ENCODE results near the gene INO80. TPM values are rescaled to one million over a fixed set of nuclear protein-coding genes. Genes with fewer than 3 reads are reported as not detected.

INO80 gene
- total and polyA plus RNA-seq, 2 donors, result 7.6 to 12.9 TPM

- WGBS, result 12% methylated on average over 15 of the region's 15 CpGs
- Histone ChIP-seq H3K4me3 (ENCODE audit: low read length in 2 of 2) (no peak overlapping the region), H3K9me3 (ENCODE audit: control insufficient read depth in 2 of 2, insufficient read depth in 1 of 2, low read length in 1 of 2) (no peaks in the 10 kb centered on the region), H3K27me3 (ENCODE audit: control insufficient read depth in 2 of 2, insufficient read depth in 1 of 2, low read length in 1 of 2) (peaks cover 0 to 17% of the 10 kb centered on the region in 2 donors), H3K27ac (ENCODE audit: low read depth in 1 of 2, low read length in 1 of 2) (peak overlapping the region; percentile 50 to 56), H3K4me1 (ENCODE audit: control insufficient read depth in 2 of 2, insufficient read depth in 2 of 2, low read length in 2 of 2) (peaks cover 14 to 46% of the 10 kb centered on the region in 2 donors), H3K36me3 (ENCODE audit: control insufficient read depth in 2 of 2, insufficient read depth in 2 of 2, low read length in 1 of 2) (no peaks in the 10 kb centered on the region)
- DNase-seq (ENCODE audit: low read depth in 6 of 9, low spot score in 9 of 9), result peak in 2 of 9 donors; percentile 28 to 34
Observed at GRCh38 chr15:40940296-40940801, 175.7 kb downstream of the INO80 start.

DNA sequence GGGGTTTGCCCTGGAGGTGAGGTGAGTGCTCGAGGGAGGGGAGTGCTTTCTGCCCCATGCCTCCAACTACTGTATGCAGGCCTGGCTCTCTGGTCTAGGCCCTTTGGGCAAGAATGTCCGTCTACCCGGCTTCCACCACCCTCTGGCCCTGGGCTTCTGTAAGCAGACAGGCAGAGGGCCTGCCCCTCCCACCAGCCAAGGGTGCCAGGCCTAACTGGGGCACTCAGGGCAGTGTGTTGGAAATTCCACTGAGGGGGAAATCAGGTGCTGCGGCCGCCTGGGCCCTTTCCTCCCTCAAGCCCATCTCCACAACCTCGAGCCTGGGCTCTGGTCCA, 177.6 kb downstream of the INO80 start:
- H3K27ac ChIP-seq (ENCODE audit: low read depth in 1 of 2, low read length in 1 of 2), result no peak overlapping the region
- peaks cover 16 to 47% of the 10 kb centered on the region in 2 donors for H3K4me1 ChIP-seq (ENCODE audit: control insufficient read depth in 2 of 2, insufficient read depth in 2 of 2, low read length in 2 of 2)
- DNase-seq (ENCODE audit: low read depth in 6 of 9, low spot score in 9 of 9), result no peak
- 94% methylated on average over 6 of the region's 6 CpGs for WGBS
- peaks cover 0 to 17% of the 10 kb centered on the region in 2 donors for H3K27me3 ChIP-seq (ENCODE audit: control insufficient read depth in 2 of 2, insufficient read depth in 1 of 2, low read length in 1 of 2)
- no peaks in the 10 kb centered on the region for H3K9me3 ChIP-seq (ENCODE audit: control insufficient read depth in 2 of 2, insufficient read depth in 1 of 2, low read length in 1 of 2)
- no peak overlapping the region for H3K4me3 ChIP-seq (ENCODE audit: low read length in 2 of 2)
- H3K36me3 ChIP-seq (ENCODE audit: control insufficient read depth in 2 of 2, insufficient read depth in 2 of 2, low read length in 1 of 2), result no peaks in the 10 kb centered on the region

DNA sequence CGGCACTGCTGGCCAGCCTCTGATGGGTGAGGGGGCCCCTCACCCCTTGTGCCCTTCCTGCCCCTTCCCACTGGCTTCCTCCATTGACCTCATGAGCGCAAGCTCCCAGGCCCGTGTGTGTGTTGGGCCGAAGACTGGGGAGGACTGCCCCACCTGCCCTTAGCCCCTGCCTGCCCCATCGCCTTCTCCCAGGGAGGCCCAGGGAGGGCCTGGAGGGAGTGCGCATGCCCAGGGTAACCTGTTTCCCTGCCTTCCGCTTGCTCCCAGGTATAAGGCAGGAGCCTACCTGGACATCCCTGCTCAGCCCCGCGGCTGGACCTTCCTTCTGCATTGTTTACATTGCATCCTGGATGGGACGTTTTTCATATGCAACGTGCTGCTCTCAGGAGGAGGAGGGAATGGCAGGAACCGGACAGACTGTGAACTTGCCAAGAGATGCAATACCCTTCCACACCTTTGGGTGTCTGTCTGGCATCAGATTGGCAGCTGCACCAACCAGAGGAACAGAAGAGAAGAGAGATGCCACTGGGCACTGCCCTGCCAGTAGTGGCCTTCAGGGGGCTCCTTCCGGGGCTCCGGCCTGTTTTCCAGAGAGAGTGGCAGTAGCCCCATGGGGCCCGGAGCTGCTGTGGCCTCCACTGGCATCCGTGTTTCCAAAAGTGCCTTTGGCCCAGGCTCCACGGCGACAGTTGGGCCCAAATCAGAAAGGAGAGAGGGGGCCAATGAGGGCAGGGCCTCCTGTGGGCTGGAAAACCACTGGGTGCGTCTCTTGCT, 178.1 kb downstream of the INO80 start:
- 91% methylated on average over 19 of the region's 19 CpGs for WGBS
- H3K4me3 ChIP-seq (ENCODE audit: low read length in 2 of 2), result no peak overlapping the region
- peaks cover 0 to 17% of the 10 kb centered on the region in 2 donors for H3K27me3 ChIP-seq (ENCODE audit: control insufficient read depth in 2 of 2, insufficient read depth in 1 of 2, low read length in 1 of 2)
- H3K27ac ChIP-seq (ENCODE audit: low read depth in 1 of 2, low read length in 1 of 2), result no peak overlapping the region
- H3K36me3 ChIP-seq (ENCODE audit: control insufficient read depth in 2 of 2, insufficient read depth in 2 of 2, low read length in 1 of 2), result no peaks in the 10 kb centered on the region
- peaks cover 0 to 1% of the 10 kb centered on the region in 2 donors for H3K9me3 ChIP-seq (ENCODE audit: control insufficient read depth in 2 of 2, insufficient read depth in 1 of 2, low read length in 1 of 2)
- DNase-seq (ENCODE audit: low read depth in 6 of 9, low spot score in 9 of 9), result no peak
- H3K4me1 ChIP-seq (ENCODE audit: control insufficient read depth in 2 of 2, insufficient read depth in 2 of 2, low read length in 2 of 2), result peaks cover 17 to 47% of the 10 kb centered on the region in 2 donors

- Histone ChIP-seq H3K36me3 (ENCODE audit: control insufficient read depth in 2 of 2, insufficient read depth in 2 of 2, low read length in 1 of 2) (no peaks in the 10 kb centered on the region), H3K4me3 (ENCODE audit: low read length in 2 of 2) (no peak overlapping the region), H3K4me1 (ENCODE audit: control insufficient read depth in 2 of 2, insufficient read depth in 2 of 2, low read length in 2 of 2) (peaks cover 20 to 47% of the 10 kb centered on the region in 2 donors), H3K27ac (ENCODE audit: low read depth in 1 of 2, low read length in 1 of 2) (no peak overlapping the region), H3K27me3 (ENCODE audit: control insufficient read depth in 2 of 2, insufficient read depth in 1 of 2, low read length in 1 of 2) (peaks cover 3 to 14% of the 10 kb centered on the region in 2 donors), H3K9me3 (ENCODE audit: control insufficient read depth in 2 of 2, insufficient read depth in 1 of 2, low read length in 1 of 2) (peaks cover 0 to 4% of the 10 kb centered on the region in 2 donors)
- DNase-seq (ENCODE audit: low read depth in 6 of 9, low spot score in 9 of 9), result no peak
- WGBS, result 95% methylated on average over 15 of the region's 15 CpGs
Observed at GRCh38 chr15:40936709-40937666, 179.1 kb downstream of the INO80 start.

DNA sequence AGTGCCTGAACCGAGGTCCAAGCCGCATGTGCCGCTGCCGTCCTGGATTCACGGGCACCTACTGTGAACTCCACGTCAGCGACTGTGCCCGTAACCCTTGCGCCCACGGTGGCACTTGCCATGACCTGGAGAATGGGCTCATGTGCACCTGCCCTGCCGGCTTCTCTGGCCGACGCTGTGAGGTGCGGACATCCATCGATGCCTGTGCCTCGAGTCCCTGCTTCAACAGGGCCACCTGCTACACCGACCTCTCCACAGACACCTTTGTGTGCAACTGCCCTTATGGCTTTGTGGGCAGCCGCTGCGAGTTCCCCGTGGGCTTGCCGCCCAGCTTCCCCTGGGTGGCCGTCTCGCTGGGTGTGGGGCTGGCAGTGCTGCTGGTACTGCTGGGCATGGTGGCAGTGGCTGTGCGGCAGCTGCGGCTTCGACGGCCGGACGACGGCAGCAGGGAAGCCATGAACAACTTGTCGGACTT, 179.8 kb downstream of the INO80 start:
- peaks cover 0 to 4% of the 10 kb centered on the region in 2 donors for H3K9me3 ChIP-seq (ENCODE audit: control insufficient read depth in 2 of 2, insufficient read depth in 1 of 2, low read length in 1 of 2)
- H3K27ac ChIP-seq (ENCODE audit: low read depth in 1 of 2, low read length in 1 of 2), result no peak overlapping the region
- peaks cover 5 to 19% of the 10 kb centered on the region in 2 donors for H3K27me3 ChIP-seq (ENCODE audit: control insufficient read depth in 2 of 2, insufficient read depth in 1 of 2, low read length in 1 of 2)
- no peak overlapping the region for H3K4me3 ChIP-seq (ENCODE audit: low read length in 2 of 2)
- peaks cover 19 to 51% of the 10 kb centered on the region in 2 donors for H3K4me1 ChIP-seq (ENCODE audit: control insufficient read depth in 2 of 2, insufficient read depth in 2 of 2, low read length in 2 of 2)
- WGBS, result 96% methylated on average over 31 of the region's 31 CpGs
- DNase-seq (ENCODE audit: low read depth in 6 of 9, low spot score in 9 of 9), result no peak
- no peaks in the 10 kb centered on the region for H3K36me3 ChIP-seq (ENCODE audit: control insufficient read depth in 2 of 2, insufficient read depth in 2 of 2, low read length in 1 of 2)

- peaks cover 0 to 4% of the 10 kb centered on the region in 2 donors for H3K9me3 ChIP-seq (ENCODE audit: control insufficient read depth in 2 of 2, insufficient read depth in 1 of 2, low read length in 1 of 2)
- WGBS, result 94% methylated on average over 6 of the region's 6 CpGs
- H3K36me3 ChIP-seq (ENCODE audit: control insufficient read depth in 2 of 2, insufficient read depth in 2 of 2, low read length in 1 of 2), result no peaks in the 10 kb centered on the region
- no peak overlapping the region for H3K27ac ChIP-seq (ENCODE audit: low read depth in 1 of 2, low read length in 1 of 2)
- H3K27me3 ChIP-seq (ENCODE audit: control insufficient read depth in 2 of 2, insufficient read depth in 1 of 2, low read length in 1 of 2), result peaks cover 23 to 28% of the 10 kb centered on the region in 2 donors
- no peak for DNase-seq (ENCODE audit: low read depth in 6 of 9, low spot score in 9 of 9)
- no peak overlapping the region for H3K4me3 ChIP-seq (ENCODE audit: low read length in 2 of 2)
- peaks cover 27 to 51% of the 10 kb centered on the region in 2 donors for H3K4me1 ChIP-seq (ENCODE audit: control insufficient read depth in 2 of 2, insufficient read depth in 2 of 2, low read length in 2 of 2)
Observed at GRCh38 chr15:40934457-40934856, 181.6 kb downstream of the INO80 start.

GRCh38 chr15:40933517-40933902, 182.6 kb downstream of the INO80 start:
- Histone ChIP-seq H3K4me3 (ENCODE audit: low read length in 2 of 2) (no peak overlapping the region), H3K4me1 (ENCODE audit: control insufficient read depth in 2 of 2, insufficient read depth in 2 of 2, low read length in 2 of 2) (peaks cover 35 to 59% of the 10 kb centered on the region in 2 donors), H3K27ac (ENCODE audit: low read depth in 1 of 2, low read length in 1 of 2) (no peak overlapping the region)

DNA sequence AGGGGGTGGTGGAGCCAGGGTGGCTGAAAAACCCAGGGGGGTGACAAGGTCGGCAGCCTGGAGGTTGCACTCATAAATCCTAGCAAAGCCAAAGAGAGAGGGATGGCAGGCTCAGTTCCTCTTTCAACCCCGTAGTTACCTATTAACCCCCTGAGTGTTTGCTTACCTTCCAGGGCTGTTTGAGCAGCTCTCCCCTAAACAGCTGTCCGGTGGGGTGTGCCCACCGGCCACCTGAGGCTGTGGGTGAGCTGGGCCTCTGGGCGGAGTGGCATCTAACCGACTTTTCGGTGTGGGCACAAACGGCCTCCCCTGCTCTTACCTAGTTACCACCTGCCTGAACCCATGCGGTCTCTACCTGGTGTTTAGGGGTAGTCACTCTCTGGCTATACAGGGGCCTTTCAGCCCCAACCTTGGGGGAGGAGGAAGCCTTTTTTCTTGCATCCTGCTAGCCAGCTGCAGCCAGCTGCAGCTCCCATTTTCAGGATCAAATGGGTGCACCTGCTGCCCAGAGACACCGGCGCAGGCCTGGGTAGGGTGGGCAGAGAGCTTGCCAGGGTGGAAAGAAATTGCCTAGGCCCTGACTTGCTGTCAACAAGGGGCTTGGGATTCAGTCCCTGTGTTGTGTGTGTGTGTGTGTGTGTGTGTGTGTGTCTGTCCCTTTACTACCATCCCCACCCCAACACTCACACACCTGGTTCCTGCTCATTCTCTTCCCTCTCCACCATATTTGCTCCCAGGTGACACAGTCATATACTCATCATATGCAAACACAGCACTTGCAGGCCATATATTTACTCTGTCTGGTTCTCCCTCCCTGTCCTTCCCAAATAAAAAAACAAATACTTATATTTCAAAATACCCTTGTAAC, 183.2 kb downstream of the INO80 start:
- no peaks in the 10 kb centered on the region for H3K36me3 ChIP-seq (ENCODE audit: control insufficient read depth in 2 of 2, insufficient read depth in 2 of 2, low read length in 1 of 2)
- peaks cover 39 to 61% of the 10 kb centered on the region in 2 donors for H3K4me1 ChIP-seq (ENCODE audit: control insufficient read depth in 2 of 2, insufficient read depth in 2 of 2, low read length in 2 of 2)
- WGBS, result 54% methylated on average over 11 of the region's 11 CpGs
- no peak overlapping the region for H3K27ac ChIP-seq (ENCODE audit: low read depth in 1 of 2, low read length in 1 of 2)
- peak overlapping the region in 1 of 2 donors; percentile 3 for H3K4me3 ChIP-seq (ENCODE audit: low read length in 2 of 2)
- H3K9me3 ChIP-seq (ENCODE audit: control insufficient read depth in 2 of 2, insufficient read depth in 1 of 2, low read length in 1 of 2), result peaks cover 0 to 8% of the 10 kb centered on the region in 2 donors
- peaks cover 37 to 44% of the 10 kb centered on the region in 2 donors for H3K27me3 ChIP-seq (ENCODE audit: control insufficient read depth in 2 of 2, insufficient read depth in 1 of 2, low read length in 1 of 2)
- DNase-seq (ENCODE audit: low read depth in 6 of 9, low spot score in 9 of 9), result no peak

More at GRCh38 chr15:40933517-40933902, 182.6 kb downstream of the INO80 start:
- 66% methylated on average over 3 of the region's 3 CpGs for WGBS
- H3K9me3 ChIP-seq (ENCODE audit: control insufficient read depth in 2 of 2, insufficient read depth in 1 of 2, low read length in 1 of 2), result peaks cover 0 to 4% of the 10 kb centered on the region in 2 donors
- H3K36me3 ChIP-seq (ENCODE audit: control insufficient read depth in 2 of 2, insufficient read depth in 2 of 2, low read length in 1 of 2), result no peaks in the 10 kb centered on the region
- H3K27me3 ChIP-seq (ENCODE audit: control insufficient read depth in 2 of 2, insufficient read depth in 1 of 2, low read length in 1 of 2), result peaks cover 32 to 38% of the 10 kb centered on the region in 2 donors
- DNase-seq (ENCODE audit: low read depth in 6 of 9, low spot score in 9 of 9), result no peak
